GM12872 (cell line): Measurements from ENCODE around the gene ZNF681.

ENCODE experiments used
- TF ChIP-seq, protein P1 (sequence below): IDR thresholded peaks from 3 replicates; pipeline ENCODE4 v1.5.1; 2011; ENCODE audit warnings: low read depth, mild to moderate bottlenecking, low read length, moderate library complexity; ENCODE audit not compliant: insufficient read depth

The ZNF681 gene

GRCh38 chr19:23758187-23759074 is at the start of gene ZNF681:
Gene ZNF681, minus strand, starts transcription at chr19:23758891. Its CDS starts 142 bp downstream, at chr19:23758749.
- TF ChIP-seq, protein P1, sequence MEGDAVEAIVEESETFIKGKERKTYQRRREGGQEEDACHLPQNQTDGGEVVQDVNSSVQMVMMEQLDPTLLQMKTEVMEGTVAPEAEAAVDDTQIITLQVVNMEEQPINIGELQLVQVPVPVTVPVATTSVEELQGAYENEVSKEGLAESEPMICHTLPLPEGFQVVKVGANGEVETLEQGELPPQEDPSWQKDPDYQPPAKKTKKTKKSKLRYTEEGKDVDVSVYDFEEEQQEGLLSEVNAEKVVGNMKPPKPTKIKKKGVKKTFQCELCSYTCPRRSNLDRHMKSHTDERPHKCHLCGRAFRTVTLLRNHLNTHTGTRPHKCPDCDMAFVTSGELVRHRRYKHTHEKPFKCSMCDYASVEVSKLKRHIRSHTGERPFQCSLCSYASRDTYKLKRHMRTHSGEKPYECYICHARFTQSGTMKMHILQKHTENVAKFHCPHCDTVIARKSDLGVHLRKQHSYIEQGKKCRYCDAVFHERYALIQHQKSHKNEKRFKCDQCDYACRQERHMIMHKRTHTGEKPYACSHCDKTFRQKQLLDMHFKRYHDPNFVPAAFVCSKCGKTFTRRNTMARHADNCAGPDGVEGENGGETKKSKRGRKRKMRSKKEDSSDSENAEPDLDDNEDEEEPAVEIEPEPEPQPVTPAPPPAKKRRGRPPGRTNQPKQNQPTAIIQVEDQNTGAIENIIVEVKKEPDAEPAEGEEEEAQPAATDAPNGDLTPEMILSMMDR = 0 out of 3 replicates have a peak, but pooled peaks have one; percentile 10

DNA sequence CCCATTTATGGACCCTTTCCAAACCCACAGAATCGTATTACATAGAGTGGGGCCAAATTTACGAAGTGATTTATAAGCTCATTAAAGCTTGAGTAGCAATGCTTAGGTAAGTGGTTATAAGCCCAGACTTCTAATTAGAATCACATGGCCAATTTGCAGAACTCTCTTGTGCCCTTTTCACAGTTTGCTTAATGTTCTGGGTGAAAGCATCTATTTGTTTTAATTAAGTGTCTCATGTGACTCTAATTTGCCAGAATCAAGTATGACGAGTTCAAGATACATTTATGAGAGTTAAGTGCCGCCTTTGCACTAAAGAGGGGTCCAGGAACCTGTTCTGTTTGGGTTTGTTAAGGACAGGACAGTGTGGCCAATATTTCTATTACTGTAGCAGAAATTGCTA is 46.0 kb upstream of the ZNF681 start:
- TF ChIP-seq, protein P1 = no peak

- TF ChIP-seq, protein P1 = no peak
Observed at GRCh38 chr19:23802290-23802689, 43.6 kb upstream of the ZNF681 start.

DNA sequence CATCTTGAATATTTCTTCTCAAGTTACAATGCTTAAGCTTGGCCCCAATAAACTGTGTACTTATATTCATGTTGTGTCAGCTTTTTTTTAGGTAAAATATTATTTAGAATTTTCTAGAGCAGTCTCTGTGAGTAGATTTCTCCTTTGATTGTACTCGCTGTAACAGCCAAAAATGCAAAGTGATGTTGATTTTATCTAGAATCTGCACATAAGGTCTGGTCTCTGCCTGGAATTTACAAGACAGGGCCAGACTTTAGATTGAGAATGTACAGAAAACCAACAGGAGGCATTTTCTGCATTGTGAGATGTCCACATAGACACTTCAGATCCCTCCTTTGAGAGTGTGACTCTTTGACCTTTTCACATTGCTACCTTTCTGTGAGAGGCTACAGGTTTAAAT is 43.1 kb upstream of the ZNF681 start:
- TF ChIP-seq, protein P1 = no peak

- TF ChIP-seq, protein P1 = no peak
Observed at GRCh38 chr19:23800868-23801267, 42.2 kb upstream of the ZNF681 start.

DNA sequence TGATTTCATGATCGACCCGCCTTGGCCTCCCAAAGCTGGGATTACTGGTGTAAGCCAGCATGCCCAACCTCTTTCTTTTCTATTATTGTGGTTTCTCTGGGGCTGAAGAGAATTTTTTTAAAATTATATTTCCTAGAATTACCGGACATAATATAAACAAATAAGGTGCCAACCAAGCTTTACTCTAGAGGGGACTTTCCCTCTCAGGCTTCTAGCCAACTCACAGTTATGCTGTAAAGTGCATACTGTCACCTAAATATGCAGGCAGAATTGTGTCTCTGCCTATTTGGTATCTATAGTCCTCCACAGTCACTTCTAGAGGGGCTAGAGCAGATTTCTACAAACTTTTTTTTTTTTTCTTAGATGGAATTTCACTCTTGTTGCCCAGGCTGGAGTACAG is 41.6 kb upstream of the ZNF681 start:
- TF ChIP-seq, protein P1 = no peak

GRCh38 chr19:23799321-23799720 is 40.6 kb upstream of the ZNF681 start:
- TF ChIP-seq, protein P1 = no peak
